Panc1 (cell line): ENCODE data around the gene CDK18. TPM values are rescaled to one million over a fixed set of nuclear protein-coding genes. Genes with fewer than 3 reads are reported as not detected.

Source experiments
- ATAC-seq: fragments of 200-7000 bp; cut with Tn5 transposase; 2 replicates; pipeline ENCODE4 v1.9.1; 2020; ENCODE audit warnings: mild to moderate bottlenecking, moderate library complexity
- BruUV-seq: library from RNA; stranded (reverse); fragments of 400-500 nt; replicated peaks from 2 replicates; lab custom pipeline; 2021; lab: Mats Ljungman, UMichigan
- CTCF ChIA-PET: fragments of 300-600 bp; sonication (Branson Sonifier 250); formaldehyde crosslinking; loops from one replicate; lab custom pipeline; 2022; ENCODE audit warnings: antibody characterized with exemption; lab: Charles Lee
- POLR2A ChIA-PET: fragments of 300-600 bp; sonication (Branson Sonifier 250); formaldehyde crosslinking; loops from one replicate; lab custom pipeline; 2022; ENCODE audit warnings: antibody characterized with exemption; lab: Charles Lee
- DNase-seq: peaks from one replicate; pipeline ENCODE4 v3.0.0-alpha.2; 2010; ENCODE audit warnings: low read depth, low spot score
- H3K27ac ChIP-seq: 2 replicates; pipeline ENCODE4 v1.5.1; 2011; ENCODE audit warnings: mild to moderate bottlenecking, low read length, inconsistent platforms
- H3K27me3 ChIP-seq: fragments of 200-500 bp; sonication (Bioruptor generic); 2 replicates; pipeline ENCODE4 v1.6.0; 2014; ENCODE audit warnings: low read length, inconsistent platforms; ENCODE audit not compliant: control insufficient read depth, insufficient read depth
- H3K36me3 ChIP-seq: fragments of 200-500 bp; sonication (Bioruptor generic); 2 replicates; pipeline ENCODE4 v1.5.1; 2014; ENCODE audit warnings: inconsistent platforms, mild to moderate bottlenecking, low read length, moderate library complexity; ENCODE audit not compliant: control insufficient read depth, insufficient read depth
- H3K4me1 ChIP-seq: 2 replicates; pipeline ENCODE4 v1.5.1; 2011; ENCODE audit warnings: inconsistent platforms, mild to moderate bottlenecking, low read length, moderate library complexity; ENCODE audit not compliant: control insufficient read depth, insufficient read depth
- H3K4me3 ChIP-seq, 2 experiments: 2 replicates each; pipeline ENCODE4 v1.5.1; 2011 to 2012; ENCODE audit warnings: low read depth in 2 of 2, low read length in 2 of 2, mild to moderate bottlenecking in 2 of 2, inconsistent platforms in 1 of 2, moderate library complexity in 1 of 2
- H3K9me3 ChIP-seq: fragments of 200-500 bp; sonication (Bioruptor generic); 2 replicates; pipeline ENCODE4 v1.5.1; 2014; ENCODE audit warnings: low read depth, mild to moderate bottlenecking, inconsistent platforms, low read length, moderate library complexity; ENCODE audit not compliant: control insufficient read depth, insufficient read depth
- POLR2AphosphoS5 ChIP-seq: IDR thresholded peaks from 2 replicates; pipeline ENCODE4 v1.6.1; 2012; ENCODE audit warnings: mild to moderate bottlenecking, low read depth, low read length, moderate library complexity
- SIN3A ChIP-seq: IDR thresholded peaks from 2 replicates; pipeline ENCODE4 v1.6.1; 2012; ENCODE audit warnings: low read depth, mild to moderate bottlenecking, low read length, moderate library complexity, borderline replicate concordance; ENCODE audit not compliant: insufficient read depth
- TCF7L2 ChIP-seq: IDR thresholded peaks from 2 replicates; pipeline ENCODE4 v1.6.1; 2011; ENCODE audit warnings: mild to moderate bottlenecking, low read depth, low read length, inconsistent platforms
- in situ Hi-C: cut with HindIII; loops from 2 replicates; pipeline ENCODE4 v1.10.0; 2016; ENCODE audit warnings: low sequenced_read_pairs, low pct_unique_long_range_greater_than_20kb
- intact Hi-C: fragments of 100-400 bp; cut with micrococcal nuclease; formaldehyde crosslinking; loops from one replicate; pipeline ENCODE4 v1.10.0; 2022; ENCODE audit not compliant: unreplicated experiment
- total RNA-seq: library from RNA; stranded (reverse); gene quantifications from one replicate; pipeline ENCODE4 v1.2.1, GENCODE V29; 2021; ENCODE audit not compliant: unreplicated experiment
- TF ChIP-seq, protein P1 (sequence below), 2 experiments: IDR thresholded peaks; 2 replicates each; pipeline ENCODE4 v1.6.1; 2011 to 2012; ENCODE audit warnings: low read depth in 2 of 2, control low read depth in 1 of 2, low read length in 1 of 2, mild to moderate bottlenecking in 1 of 2, moderate library complexity in 1 of 2; ENCODE audit not compliant: insufficient read depth in 1 of 2
- TF ChIP-seq, protein P2 (sequence below): fragments of 450-650 bp; IDR thresholded peaks from 2 replicates; pipeline ENCODE4 v1.5.1; 2017; ENCODE audit warnings: mild to moderate bottlenecking

CDK18 gene
- total RNA-seq, 1 experiment from 2014 or later, result 7.0 TPM

DNA sequence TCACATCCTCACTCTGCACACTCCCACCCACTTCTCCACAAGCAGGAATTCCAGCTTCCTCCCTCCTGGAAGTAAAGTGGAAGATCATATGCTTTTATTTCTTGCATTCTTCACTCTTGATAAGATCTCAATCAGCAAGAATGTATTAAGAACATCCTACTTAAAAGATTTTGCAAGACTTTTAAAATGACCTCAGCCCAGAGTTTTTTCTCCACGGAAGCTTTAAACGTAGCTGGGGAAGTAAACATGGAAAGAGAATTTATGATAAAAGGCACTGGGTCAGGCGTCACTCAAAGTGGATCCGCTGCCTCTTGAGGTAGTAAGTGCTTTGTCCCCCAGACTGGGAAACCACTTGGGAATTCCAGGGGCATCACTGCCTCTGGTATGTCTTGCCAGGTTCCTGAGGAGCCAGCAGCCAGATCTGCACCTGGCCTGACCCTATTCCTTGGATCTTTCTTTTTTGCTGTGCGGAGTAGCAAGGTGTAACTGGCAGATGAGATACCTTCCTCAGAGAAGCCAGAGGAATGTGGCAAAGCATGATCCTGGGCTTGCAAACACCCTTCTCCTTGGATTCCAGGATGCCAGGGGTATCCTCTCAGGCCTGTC lies 33.9 kb downstream of the CDK18 start:
- ChIA-PET CTCF (no interaction called here), POLR2A (no interaction called here)
- no TSS peak for BruUV-seq
- DNase-seq (no peak), ATAC-seq (no peak)
- no peak overlapping the region for H3K27ac ChIP-seq
- no peaks in the 10 kb centered on the region for H3K36me3 ChIP-seq
- H3K27me3 ChIP-seq, result no peaks in the 10 kb centered on the region
- in situ Hi-C loops, result no loop called here
- H3K4me3 ChIP-seq, result no peak overlapping the region
- intact Hi-C loops, result no loop called here
- TF ChIP-seq TCF7L2, result no peak
- no peak for TF ChIP-seq SIN3A
- TF ChIP-seq POLR2AphosphoS5, result no peak
- TF ChIP-seq, protein P1, sequence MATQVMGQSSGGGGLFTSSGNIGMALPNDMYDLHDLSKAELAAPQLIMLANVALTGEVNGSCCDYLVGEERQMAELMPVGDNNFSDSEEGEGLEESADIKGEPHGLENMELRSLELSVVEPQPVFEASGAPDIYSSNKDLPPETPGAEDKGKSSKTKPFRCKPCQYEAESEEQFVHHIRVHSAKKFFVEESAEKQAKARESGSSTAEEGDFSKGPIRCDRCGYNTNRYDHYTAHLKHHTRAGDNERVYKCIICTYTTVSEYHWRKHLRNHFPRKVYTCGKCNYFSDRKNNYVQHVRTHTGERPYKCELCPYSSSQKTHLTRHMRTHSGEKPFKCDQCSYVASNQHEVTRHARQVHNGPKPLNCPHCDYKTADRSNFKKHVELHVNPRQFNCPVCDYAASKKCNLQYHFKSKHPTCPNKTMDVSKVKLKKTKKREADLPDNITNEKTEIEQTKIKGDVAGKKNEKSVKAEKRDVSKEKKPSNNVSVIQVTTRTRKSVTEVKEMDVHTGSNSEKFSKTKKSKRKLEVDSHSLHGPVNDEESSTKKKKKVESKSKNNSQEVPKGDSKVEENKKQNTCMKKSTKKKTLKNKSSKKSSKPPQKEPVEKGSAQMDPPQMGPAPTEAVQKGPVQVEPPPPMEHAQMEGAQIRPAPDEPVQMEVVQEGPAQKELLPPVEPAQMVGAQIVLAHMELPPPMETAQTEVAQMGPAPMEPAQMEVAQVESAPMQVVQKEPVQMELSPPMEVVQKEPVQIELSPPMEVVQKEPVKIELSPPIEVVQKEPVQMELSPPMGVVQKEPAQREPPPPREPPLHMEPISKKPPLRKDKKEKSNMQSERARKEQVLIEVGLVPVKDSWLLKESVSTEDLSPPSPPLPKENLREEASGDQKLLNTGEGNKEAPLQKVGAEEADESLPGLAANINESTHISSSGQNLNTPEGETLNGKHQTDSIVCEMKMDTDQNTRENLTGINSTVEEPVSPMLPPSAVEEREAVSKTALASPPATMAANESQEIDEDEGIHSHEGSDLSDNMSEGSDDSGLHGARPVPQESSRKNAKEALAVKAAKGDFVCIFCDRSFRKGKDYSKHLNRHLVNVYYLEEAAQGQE (IDR thresholded peaks at IDR 0.05; ENCODE audit: insufficient read depth in 1 of 2, low read depth in 2 of 2, low read length in 1 of 2), result no peak
- TF ChIP-seq, protein P2, sequence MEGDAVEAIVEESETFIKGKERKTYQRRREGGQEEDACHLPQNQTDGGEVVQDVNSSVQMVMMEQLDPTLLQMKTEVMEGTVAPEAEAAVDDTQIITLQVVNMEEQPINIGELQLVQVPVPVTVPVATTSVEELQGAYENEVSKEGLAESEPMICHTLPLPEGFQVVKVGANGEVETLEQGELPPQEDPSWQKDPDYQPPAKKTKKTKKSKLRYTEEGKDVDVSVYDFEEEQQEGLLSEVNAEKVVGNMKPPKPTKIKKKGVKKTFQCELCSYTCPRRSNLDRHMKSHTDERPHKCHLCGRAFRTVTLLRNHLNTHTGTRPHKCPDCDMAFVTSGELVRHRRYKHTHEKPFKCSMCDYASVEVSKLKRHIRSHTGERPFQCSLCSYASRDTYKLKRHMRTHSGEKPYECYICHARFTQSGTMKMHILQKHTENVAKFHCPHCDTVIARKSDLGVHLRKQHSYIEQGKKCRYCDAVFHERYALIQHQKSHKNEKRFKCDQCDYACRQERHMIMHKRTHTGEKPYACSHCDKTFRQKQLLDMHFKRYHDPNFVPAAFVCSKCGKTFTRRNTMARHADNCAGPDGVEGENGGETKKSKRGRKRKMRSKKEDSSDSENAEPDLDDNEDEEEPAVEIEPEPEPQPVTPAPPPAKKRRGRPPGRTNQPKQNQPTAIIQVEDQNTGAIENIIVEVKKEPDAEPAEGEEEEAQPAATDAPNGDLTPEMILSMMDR, result no peak
- no peaks in the 10 kb centered on the region for H3K4me1 ChIP-seq
- H3K9me3 ChIP-seq, result no peaks in the 10 kb centered on the region

DNA sequence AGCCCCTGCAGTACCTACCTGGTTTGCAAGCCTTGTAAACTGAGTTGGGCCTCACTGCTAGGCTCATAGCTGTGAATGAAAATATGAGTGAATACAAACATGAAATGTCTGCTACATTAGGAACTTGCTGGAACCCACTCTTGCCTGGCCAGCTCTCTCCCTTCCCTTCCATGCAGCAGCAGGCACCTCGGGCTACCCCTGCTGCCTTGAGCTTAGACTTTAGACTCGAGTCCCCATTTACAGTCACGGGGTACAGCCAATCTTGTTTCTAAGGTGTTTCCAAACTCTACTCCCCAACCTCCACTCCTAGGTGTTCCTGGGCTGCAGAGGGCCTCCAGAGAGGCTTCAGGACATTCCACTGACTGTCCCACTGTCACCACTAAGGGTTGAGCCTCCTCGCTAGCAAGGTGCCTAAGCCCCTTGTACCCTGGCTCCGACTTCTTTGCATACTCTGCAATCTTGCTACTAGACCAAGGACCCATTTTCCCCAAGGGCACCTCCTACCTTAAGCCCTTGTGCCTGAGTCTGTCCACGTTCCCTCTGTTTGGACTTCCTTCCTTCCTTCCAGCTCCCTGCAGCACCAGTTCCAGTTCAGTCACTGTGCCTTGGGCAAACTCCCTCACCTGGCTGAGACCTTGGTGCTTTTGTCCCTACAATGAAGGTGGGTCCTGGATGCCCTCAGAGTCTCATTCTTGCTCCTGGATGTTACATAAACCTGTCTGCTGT lies 36.9 kb downstream of the CDK18 start:
- no TSS peak for BruUV-seq
- DNase-seq (no peak), ATAC-seq (no peak)
- Histone ChIP-seq H3K4me3 (no peak overlapping the region), H3K27ac (no peak overlapping the region), H3K9me3 (no peaks in the 10 kb centered on the region), H3K4me1 (peaks cover 5% of the 10 kb centered on the region; the same call in 1 of the 2 replicates), H3K36me3 (no peaks in the 10 kb centered on the region), H3K27me3 (no peaks in the 10 kb centered on the region)
- POLR2A ChIA-PET, result no interaction called here
- intact Hi-C loops, result no loop called here
- in situ Hi-C loops, result no loop called here
- CTCF ChIA-PET, result no interaction called here
- TF ChIP-seq SIN3A (no peak), TCF7L2 (no peak), POLR2AphosphoS5 (no peak)
- TF ChIP-seq, protein P2, result no peak
- TF ChIP-seq, protein P1 (IDR thresholded peaks at IDR 0.05; ENCODE audit: insufficient read depth in 1 of 2, low read depth in 2 of 2, low read length in 1 of 2), result no peak
